ENCODE data around the gene R3HDM2.

The R3HDM2 gene

GRCh38 chr12:57208631-57209282, 222.1 kb downstream of the R3HDM2 start:
- Histone ChIP-seq H3K9me2 (ENCODE audit: low read depth, low read length) (no peaks in the 10 kb centered on the region), H3K4me3 (ENCODE audit: low read depth, low read length, poor library complexity, severe bottlenecking) (no peak overlapping the region), H3K27me3 (ENCODE audit: insufficient read depth, low read length) (peaks cover 13% of the 10 kb centered on the region; the same call in 1 of the 2 replicates), H3K36me3 (ENCODE audit: insufficient read depth, low read length) (no peaks in the 10 kb centered on the region), H3K79me2 (ENCODE audit: insufficient read depth, low read length) (no peaks in the 10 kb centered on the region), H4K20me1 (ENCODE audit: insufficient read depth, low read length) (no peaks in the 10 kb centered on the region), H3K9ac (ENCODE audit: low read length) (no peak overlapping the region), H3K4me2 (ENCODE audit: low read length) (no peak overlapping the region), H3K27ac (ENCODE audit: low read depth, low read length, poor library complexity, severe bottlenecking) (no peak overlapping the region), H2AFZ (ENCODE audit: low read length) (no peak overlapping the region), H3K9me3 (ENCODE audit: low read length) (no peaks in the 10 kb centered on the region), H3K4me1 (ENCODE audit: insufficient read depth, low read length, severe bottlenecking) (peaks cover 34% of the 10 kb centered on the region), H3F3A (ENCODE audit: insufficient read depth, low read length) (no peaks in the 10 kb centered on the region)
- no peak for TF ChIP-seq EZH2 (IDR thresholded peaks at IDR 0.05; ENCODE audit: borderline replicate concordance, low read length)
- TF ChIP-seq CTCF (IDR thresholded peaks at IDR 0.05; ENCODE audit: low read length), result no peak

- Histone ChIP-seq H3K9me2 (ENCODE audit: low read depth, low read length) (no peaks in the 10 kb centered on the region), H4K20me1 (ENCODE audit: insufficient read depth, low read length) (no peaks in the 10 kb centered on the region), H2AFZ (ENCODE audit: low read length) (no peak overlapping the region), H3K36me3 (ENCODE audit: insufficient read depth, low read length) (no peaks in the 10 kb centered on the region), H3K4me3 (ENCODE audit: low read depth, low read length, poor library complexity, severe bottlenecking) (no peak overlapping the region), H3K27ac (ENCODE audit: low read depth, low read length, poor library complexity, severe bottlenecking) (no peak overlapping the region), H3K9ac (ENCODE audit: low read length) (no peak overlapping the region), H3F3A (ENCODE audit: insufficient read depth, low read length) (no peaks in the 10 kb centered on the region), H3K4me1 (ENCODE audit: insufficient read depth, low read length, severe bottlenecking) (peaks cover 28% of the 10 kb centered on the region), H3K27me3 (ENCODE audit: insufficient read depth, low read length) (peaks cover 16% of the 10 kb centered on the region; the same call in 1 of the 2 replicates), H3K9me3 (ENCODE audit: low read length) (no peaks in the 10 kb centered on the region), H3K79me2 (ENCODE audit: insufficient read depth, low read length) (no peaks in the 10 kb centered on the region), H3K4me2 (ENCODE audit: low read length) (no peak overlapping the region)
- no peak for TF ChIP-seq CTCF (IDR thresholded peaks at IDR 0.05; ENCODE audit: low read length)
- TF ChIP-seq EZH2 (IDR thresholded peaks at IDR 0.05; ENCODE audit: borderline replicate concordance, low read length), result no peak
Observed at GRCh38 chr12:57207731-57208630, 222.9 kb downstream of the R3HDM2 start.

- Histone ChIP-seq H3K9me3 (ENCODE audit: low read length) (no peaks in the 10 kb centered on the region), H2AFZ (ENCODE audit: low read length) (no peak overlapping the region), H3K27me3 (ENCODE audit: insufficient read depth, low read length) (peaks cover 16% of the 10 kb centered on the region; the same call in 1 of the 2 replicates), H3K27ac (ENCODE audit: low read depth, low read length, poor library complexity, severe bottlenecking) (no peak overlapping the region), H4K20me1 (ENCODE audit: insufficient read depth, low read length) (no peaks in the 10 kb centered on the region), H3K4me2 (ENCODE audit: low read length) (no peak overlapping the region), H3K4me1 (ENCODE audit: insufficient read depth, low read length, severe bottlenecking) (peaks cover 9% of the 10 kb centered on the region), H3K9me2 (ENCODE audit: low read depth, low read length) (no peaks in the 10 kb centered on the region), H3K79me2 (ENCODE audit: insufficient read depth, low read length) (no peaks in the 10 kb centered on the region), H3K36me3 (ENCODE audit: insufficient read depth, low read length) (no peaks in the 10 kb centered on the region), H3F3A (ENCODE audit: insufficient read depth, low read length) (no peaks in the 10 kb centered on the region), H3K4me3 (ENCODE audit: low read depth, low read length, poor library complexity, severe bottlenecking) (no peak overlapping the region), H3K9ac (ENCODE audit: low read length) (no peak overlapping the region)
- no peak for TF ChIP-seq EZH2 (IDR thresholded peaks at IDR 0.05; ENCODE audit: borderline replicate concordance, low read length)
- no peak for TF ChIP-seq CTCF (IDR thresholded peaks at IDR 0.05; ENCODE audit: low read length)
Observed at GRCh38 chr12:57205931-57206330, 224.9 kb downstream of the R3HDM2 start.

Data from OCI-LY1 (cell line).